ENCODE data around the gene TMX3.

The TMX3 gene, protein sequence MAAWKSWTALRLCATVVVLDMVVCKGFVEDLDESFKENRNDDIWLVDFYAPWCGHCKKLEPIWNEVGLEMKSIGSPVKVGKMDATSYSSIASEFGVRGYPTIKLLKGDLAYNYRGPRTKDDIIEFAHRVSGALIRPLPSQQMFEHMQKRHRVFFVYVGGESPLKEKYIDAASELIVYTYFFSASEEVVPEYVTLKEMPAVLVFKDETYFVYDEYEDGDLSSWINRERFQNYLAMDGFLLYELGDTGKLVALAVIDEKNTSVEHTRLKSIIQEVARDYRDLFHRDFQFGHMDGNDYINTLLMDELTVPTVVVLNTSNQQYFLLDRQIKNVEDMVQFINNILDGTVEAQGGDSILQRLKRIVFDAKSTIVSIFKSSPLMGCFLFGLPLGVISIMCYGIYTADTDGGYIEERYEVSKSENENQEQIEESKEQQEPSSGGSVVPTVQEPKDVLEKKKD

GRCh38 chr18:68714712-68715496 is at the start of gene TMX3:
TSS of gene TMX3 (minus strand) at chr18:68715108. CDS start at chr18:68714981, 127 bp downstream.
- peak; percentile 34 for DNase-seq

GRCh38 chr18:68764016-68764415 is 49.1 kb upstream of the TMX3 start:
- DNase-seq, result no peak

- no peak for DNase-seq
Observed at GRCh38 chr18:68763083-68763482, 48.2 kb upstream of the TMX3 start.

- DNase-seq, result no peak
Observed at GRCh38 chr18:68759308-68759707, 44.4 kb upstream of the TMX3 start.

DNA sequence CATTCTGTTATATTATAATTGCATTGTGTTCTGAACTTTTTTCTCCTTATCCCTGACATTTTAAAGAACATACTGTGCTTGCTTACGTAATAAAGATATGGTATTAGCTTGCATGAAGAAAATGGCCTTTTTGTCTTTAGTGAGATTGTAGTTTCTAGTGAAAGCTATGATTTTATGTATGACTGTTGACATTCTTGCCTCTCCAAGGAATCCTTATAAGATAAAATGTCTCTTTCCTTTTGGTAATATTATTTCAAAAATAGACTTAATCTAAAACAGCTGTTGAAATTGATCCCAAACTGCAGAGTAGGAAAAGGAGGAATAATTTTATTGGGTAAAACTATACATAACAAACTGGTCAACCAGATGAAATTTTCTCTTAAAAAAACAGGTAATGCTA is 42.2 kb upstream of the TMX3 start:
- DNase-seq, result no peak

- no peak for DNase-seq
Observed at GRCh38 chr18:68742206-68742605, 27.3 kb upstream of the TMX3 start.

- DNase-seq, result no peak
Observed at GRCh38 chr18:68740966-68741365, 26.1 kb upstream of the TMX3 start.

- no peak for DNase-seq
Observed at GRCh38 chr18:68739462-68739861, 24.6 kb upstream of the TMX3 start.

GRCh38 chr18:68738564-68738963 is 23.7 kb upstream of the TMX3 start:
- DNase-seq, result no peak

- DNase-seq, result no peak
Observed at GRCh38 chr18:68735483-68736343, 20.8 kb upstream of the TMX3 start.

DNA sequence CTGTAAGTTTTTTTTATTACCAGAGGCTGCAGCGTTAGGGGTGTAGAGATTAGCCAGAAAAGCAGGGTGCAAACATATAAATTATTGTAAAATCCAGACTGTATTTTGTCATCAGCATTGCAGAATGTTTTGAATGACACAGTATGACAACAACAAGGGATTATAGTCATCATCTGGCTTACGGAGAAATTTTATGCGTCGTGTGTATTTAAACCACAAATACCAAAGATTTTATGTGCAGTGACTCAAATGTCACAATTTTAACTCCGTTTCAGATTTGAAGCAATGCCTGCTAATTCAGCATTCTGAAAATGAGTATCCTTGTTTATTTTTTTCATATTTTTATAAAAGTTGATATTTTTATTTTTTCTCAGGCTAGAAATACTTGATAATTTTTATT is 19.4 kb upstream of the TMX3 start:
- DNase-seq, result no peak

- no peak for DNase-seq
Observed at GRCh38 chr18:68733707-68734106, 18.8 kb upstream of the TMX3 start.

- DNase-seq, result no peak
Observed at GRCh38 chr18:68728081-68728700, 13.3 kb upstream of the TMX3 start.

GRCh38 chr18:68727506-68727905 is 12.6 kb upstream of the TMX3 start:
- DNase-seq, result no peak

GRCh38 chr18:68725346-68725745 is 10.4 kb upstream of the TMX3 start:
- DNase-seq, result no peak

GRCh38 chr18:68724021-68724420 is 9.1 kb upstream of the TMX3 start:
- DNase-seq, result no peak

DNA sequence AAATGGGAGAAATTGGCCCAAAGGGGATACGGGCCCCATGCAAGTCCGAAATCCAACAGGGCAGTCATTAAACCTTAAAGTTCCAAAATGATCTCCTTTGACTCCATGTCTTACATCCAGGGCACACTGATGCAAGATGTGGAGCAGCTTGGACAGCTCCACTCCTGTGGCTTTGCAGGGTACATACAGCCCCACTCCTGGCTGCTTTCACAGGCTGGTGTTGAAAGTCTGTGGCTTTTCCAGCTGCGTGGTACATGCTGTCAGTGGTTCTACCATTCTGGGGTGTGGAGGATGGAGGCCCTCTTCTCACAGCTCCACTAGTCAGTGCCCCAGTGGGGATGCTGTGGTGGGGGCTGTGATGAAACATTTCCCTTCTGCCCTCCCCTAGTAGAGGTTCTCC is 8.6 kb upstream of the TMX3 start:
- DNase-seq, result no peak

DNA sequence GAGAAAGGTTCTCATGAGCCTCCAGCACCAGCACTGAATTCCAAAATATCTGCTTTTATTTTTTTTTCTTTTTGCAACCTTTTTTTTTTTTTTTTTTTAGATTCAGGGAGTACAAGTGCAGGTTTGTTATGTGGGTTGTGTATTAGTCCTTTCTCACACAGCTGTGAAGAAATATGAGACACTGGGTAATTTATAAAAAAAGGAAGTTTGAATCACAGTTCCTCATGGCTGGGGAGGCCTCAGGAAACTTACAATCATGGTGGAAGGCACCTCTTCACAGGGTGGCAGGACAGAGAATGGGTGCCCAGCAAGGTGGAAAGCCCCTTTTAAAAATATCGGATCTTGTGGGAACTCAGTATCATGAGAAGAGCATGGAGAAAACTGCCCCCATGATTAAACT is 7.9 kb upstream of the TMX3 start:
- no peak for DNase-seq

GRCh38 chr18:68721681-68722583 is 7.0 kb upstream of the TMX3 start:
- no peak for DNase-seq

- no peak for DNase-seq
Observed at GRCh38 chr18:68714366-68714711, 569 bp downstream of the TMX3 start.

DNA sequence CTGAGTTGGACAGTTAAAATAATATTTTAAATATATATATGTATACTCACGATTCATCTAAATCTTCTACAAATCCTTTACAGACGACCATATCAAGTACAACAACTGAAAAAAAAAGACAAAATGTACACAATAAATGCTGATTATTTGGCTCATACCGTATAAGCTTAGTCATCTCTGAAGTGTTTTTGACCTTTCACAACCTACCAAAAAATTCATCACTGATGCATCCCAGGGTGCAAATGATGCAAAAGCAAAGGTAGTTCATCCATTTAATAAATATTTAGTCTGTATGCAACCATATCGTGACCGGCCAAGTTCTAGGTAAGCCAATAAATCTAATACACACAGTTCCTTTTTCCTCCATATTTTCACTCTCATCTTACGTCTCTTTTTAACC is 1.1 kb downstream of the TMX3 start:
- no peak for DNase-seq

DNA sequence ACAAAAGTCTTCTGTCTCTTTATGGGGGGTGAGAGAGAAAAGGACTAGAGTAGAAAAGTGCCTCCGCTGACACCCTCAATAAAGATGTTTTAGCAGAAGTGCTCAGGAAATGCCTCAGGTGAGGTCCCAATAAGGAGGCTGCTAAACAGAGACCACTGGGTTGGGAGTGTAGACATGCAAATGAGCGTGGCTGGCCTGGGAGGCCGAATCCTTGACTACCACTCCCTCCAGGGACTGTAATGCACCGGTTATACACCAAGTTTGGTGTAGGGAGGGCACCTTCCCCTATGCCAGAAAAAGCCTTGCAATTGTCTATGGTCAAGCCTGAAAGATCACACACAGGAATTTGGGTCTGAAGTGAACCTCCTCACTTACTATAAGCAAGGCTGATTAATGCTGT is 1.8 kb downstream of the TMX3 start:
- no peak for DNase-seq

Data from NCI-H187 treated with DMSO at 0.1 percent for 48 hours (cell line).